Ishikawa (cell line): Measurements from ENCODE around the gene C16orf92.

ENCODE experiments used
- CEBPB ChIP-seq: IDR thresholded peaks from 2 replicates; pipeline ENCODE4 v1.6.1; 2012
- CREB1 ChIP-seq: IDR thresholded peaks from 2 replicates; pipeline ENCODE4 v1.6.1; 2012; ENCODE audit warnings: low read depth
- EGR1 ChIP-seq: IDR thresholded peaks from 2 replicates; pipeline ENCODE4 v1.6.1; 2012
- EP300 ChIP-seq: IDR thresholded peaks from 2 replicates; pipeline ENCODE4 v1.6.1; 2012; ENCODE audit warnings: borderline replicate concordance
- FOXM1 ChIP-seq: IDR thresholded peaks from 2 replicates; pipeline ENCODE4 v1.6.1; 2012; ENCODE audit warnings: low read depth, borderline replicate concordance
- MAX ChIP-seq: IDR thresholded peaks from 2 replicates; pipeline ENCODE4 v1.6.1; 2012
- NFIC ChIP-seq: IDR thresholded peaks from 2 replicates; pipeline ENCODE4 v1.6.1; 2012
- RAD21 ChIP-seq: IDR thresholded peaks from 2 replicates; pipeline ENCODE4 v1.6.1; 2012; ENCODE audit warnings: low read depth
- REST ChIP-seq: IDR thresholded peaks from 2 replicates; pipeline ENCODE4 v1.6.1; 2012; ENCODE audit warnings: low read depth, mild to moderate bottlenecking
- TAF1 ChIP-seq: IDR thresholded peaks from 2 replicates; pipeline ENCODE4 v1.6.1; 2012; ENCODE audit warnings: low read depth, mild to moderate bottlenecking
- TCF12 ChIP-seq: IDR thresholded peaks from 2 replicates; pipeline ENCODE4 v1.6.1; 2012; ENCODE audit warnings: low read depth
- TEAD4 ChIP-seq: IDR thresholded peaks from 2 replicates; pipeline ENCODE4 v1.6.1; 2012
- USF1 ChIP-seq: IDR thresholded peaks from 2 replicates; pipeline ENCODE4 v1.6.1; 2012
- YY1 ChIP-seq: IDR thresholded peaks from 2 replicates; pipeline ENCODE4 v1.6.1; 2012; ENCODE audit warnings: low read depth
- ZBTB7A ChIP-seq: IDR thresholded peaks from 2 replicates; pipeline ENCODE4 v1.6.1; 2012; ENCODE audit warnings: low read depth

The C16orf92 gene

GRCh38 chr16:29975134-29975538 is 47.9 kb upstream of the C16orf92 start:
- no peak for TF ChIP-seq MAX
- TF ChIP-seq EP300, result no peak
- TF ChIP-seq ZBTB7A, result no peak
- TF ChIP-seq TCF12, result no peak
- no peak for TF ChIP-seq CREB1
- no peak for TF ChIP-seq USF1
- TF ChIP-seq NFIC, result no peak
- TF ChIP-seq YY1, result no peak
- TF ChIP-seq RAD21, result no peak
- TF ChIP-seq EGR1, result no peak
- no peak for TF ChIP-seq CEBPB
- TF ChIP-seq FOXM1, result no peak
- TF ChIP-seq TAF1, result no peak
- TF ChIP-seq TEAD4, result no peak
- no peak for TF ChIP-seq REST

GRCh38 chr16:29975811-29976511 is 47.0 kb upstream of the C16orf92 start:
- no peak for TF ChIP-seq USF1
- no peak for TF ChIP-seq EGR1
- no peak for TF ChIP-seq RAD21
- TF ChIP-seq REST, result no peak
- TF ChIP-seq MAX, result no peak
- TF ChIP-seq NFIC, result no peak
- no peak for TF ChIP-seq EP300
- no peak for TF ChIP-seq CEBPB
- TF ChIP-seq TAF1, result no peak
- TF ChIP-seq TEAD4, result no peak
- TF ChIP-seq YY1, result no peak
- no peak for TF ChIP-seq ZBTB7A
- no peak for TF ChIP-seq FOXM1
- no peak for TF ChIP-seq CREB1
- no peak for TF ChIP-seq TCF12

GRCh38 chr16:29977063-29977825 is 45.8 kb upstream of the C16orf92 start:
- TF ChIP-seq TCF12, result no peak
- TF ChIP-seq EP300, result no peak
- no peak for TF ChIP-seq FOXM1
- no peak for TF ChIP-seq TEAD4

GRCh38 chr16:29978081-29978480 is 44.9 kb upstream of the C16orf92 start:
- TF ChIP-seq RAD21 (no peak), TCF12 (no peak), CEBPB (no peak), YY1 (no peak)

- no peak for TF ChIP-seq ZBTB7A
- TF ChIP-seq YY1, result no peak
- no peak for TF ChIP-seq NFIC
- TF ChIP-seq TEAD4, result no peak
- no peak for TF ChIP-seq FOXM1
- TF ChIP-seq USF1, result no peak
- no peak for TF ChIP-seq REST
- TF ChIP-seq EP300, result no peak
- TF ChIP-seq TAF1, result no peak
- TF ChIP-seq MAX, result no peak
- no peak for TF ChIP-seq CREB1
Measured at GRCh38 chr16:29978564-29979270, 44.3 kb upstream of the C16orf92 start.
